IMR-90 (cell line): ENCODE measurements around the gene MRPL32. TPM values are rescaled to one million over a fixed set of nuclear protein-coding genes. Genes with fewer than 3 reads are reported as not detected.

ENCODE experiments used
- ATAC-seq: fragments of 200-7000 bp; cut with Tn5 transposase; 2 replicates; pipeline ENCODE4 v1.9.1; 2020; ENCODE audit warnings: low read depth, mild to moderate bottlenecking, moderate library complexity
- BruUV-seq: library from RNA; stranded (reverse); fragments of 400-500 nt; replicated peaks from 2 replicates; lab custom pipeline; 2021; lab: Mats Ljungman, UMichigan
- CTCF ChIA-PET: fragments of 300-600 bp; formaldehyde crosslinking; extraction: SDS; loops from one replicate; lab custom pipeline; 2021; ENCODE audit warnings: antibody characterized with exemption; lab: Yijun Ruan, JAX
- POLR2A ChIA-PET: fragments of 300-600 bp; sonication (Branson Sonifier 250); formaldehyde crosslinking; loops from one replicate; lab custom pipeline; 2022; ENCODE audit warnings: antibody characterized with exemption; ENCODE audit not compliant: unreplicated experiment; lab: Charles Lee
- DNase-seq: peaks from one replicate; pipeline ENCODE4 v3.0.0; 2013
- H2AFZ ChIP-seq: replicated peaks from 2 replicates; pipeline ENCODE3; 2013; ENCODE audit warnings: low read length, mild to moderate bottlenecking; ENCODE audit not compliant: poor library complexity
- H2AK5ac ChIP-seq: 2 replicates; pipeline ENCODE4 v1.6.1; 2013; ENCODE audit warnings: low read depth, low read length, inconsistent platforms
- H2AK9ac ChIP-seq: replicated peaks from 2 replicates; pipeline ENCODE3; 2013; ENCODE audit warnings: mild to moderate bottlenecking, low read depth, low read length, moderate library complexity; ENCODE audit not compliant: poor library complexity
- H2BK120ac ChIP-seq: 2 replicates; pipeline ENCODE4 v1.6.1; 2013; ENCODE audit warnings: low read depth, low read length, inconsistent platforms
- H2BK15ac ChIP-seq: 3 replicates; pipeline ENCODE4 v1.6.1; 2013; ENCODE audit warnings: low read depth, low read length, inconsistent platforms
- H2BK20ac ChIP-seq: 2 replicates; pipeline ENCODE4 v1.6.1; 2013; ENCODE audit warnings: low read depth, mild to moderate bottlenecking, inconsistent platforms, low read length, moderate library complexity
- H2BK5ac ChIP-seq: 2 replicates; pipeline ENCODE4 v1.6.1; 2013; ENCODE audit warnings: mild to moderate bottlenecking, low read depth, low read length, inconsistent platforms; ENCODE audit not compliant: poor library complexity, severe bottlenecking
- H3K14ac ChIP-seq: replicated peaks from 2 replicates; pipeline ENCODE4 v1.6.1; 2013; ENCODE audit warnings: low read depth, low read length, inconsistent platforms
- H3K18ac ChIP-seq: 2 replicates; pipeline ENCODE4 v1.6.1; 2013; ENCODE audit warnings: low read depth, low read length, control low read depth
- H3K23ac ChIP-seq: 2 replicates; pipeline ENCODE4 v1.6.1; 2013; ENCODE audit warnings: low read depth, low read length, inconsistent platforms
- H3K27ac ChIP-seq: 2 replicates; pipeline ENCODE4 v1.5.1; 2013; ENCODE audit warnings: mild to moderate bottlenecking, control low read depth, low read length; ENCODE audit not compliant: insufficient read depth
- H3K27me3 ChIP-seq: 2 replicates; pipeline ENCODE4 v1.6.1; 2013; ENCODE audit warnings: low read length; ENCODE audit not compliant: control insufficient read depth, insufficient read depth
- H3K36me3 ChIP-seq: 2 replicates; pipeline ENCODE4 v1.6.1; 2013; ENCODE audit warnings: low read length, mixed read lengths; ENCODE audit not compliant: control insufficient read depth, insufficient read depth
- H3K4ac ChIP-seq: 2 replicates; pipeline ENCODE4 v1.6.1; 2013; ENCODE audit warnings: low read depth, low read length, inconsistent platforms
- H3K4me1 ChIP-seq: 2 replicates; pipeline ENCODE4 v1.6.1; 2013; ENCODE audit warnings: low read length, mixed read lengths; ENCODE audit not compliant: control insufficient read depth, insufficient read depth
- H3K4me2 ChIP-seq: 2 replicates; pipeline ENCODE4 v1.6.1; 2013; ENCODE audit warnings: low read depth, mild to moderate bottlenecking, control low read depth, low read length, moderate library complexity
- H3K4me3 ChIP-seq: 2 replicates; pipeline ENCODE4 v1.5.1; 2013; ENCODE audit warnings: low read depth, mild to moderate bottlenecking, control low read depth, low read length, moderate library complexity; ENCODE audit not compliant: insufficient read depth
- H3K56ac ChIP-seq: 2 replicates; pipeline ENCODE4 v1.6.1; 2013; ENCODE audit warnings: low read length, inconsistent platforms; ENCODE audit not compliant: insufficient read depth; ENCODE audit errors: extremely low read depth
- H3K79me1 ChIP-seq, 2 experiments: 2 replicates each; pipeline ENCODE4 v1.6.1; 2013; ENCODE audit warnings: low read length in 2 of 2, inconsistent platforms in 1 of 2, low read depth in 1 of 2
- H3K9ac ChIP-seq: 2 replicates; pipeline ENCODE4 v1.6.1; 2013; ENCODE audit warnings: low read depth, low read length, control low read depth
- H3K9me1 ChIP-seq: 2 replicates; pipeline ENCODE4 v1.6.1; 2013; ENCODE audit warnings: low read length, inconsistent platforms; ENCODE audit not compliant: insufficient read depth
- H3K9me3 ChIP-seq: 2 replicates; pipeline ENCODE4 v1.6.1; 2013; ENCODE audit warnings: low read length; ENCODE audit not compliant: control insufficient read depth, insufficient read depth
- H4K20me1 ChIP-seq: 2 replicates; pipeline ENCODE4 v1.6.1; 2013; ENCODE audit warnings: low read length, inconsistent platforms; ENCODE audit not compliant: insufficient read depth
- H4K5ac ChIP-seq: 2 replicates; pipeline ENCODE4 v1.6.1; 2013; ENCODE audit warnings: mild to moderate bottlenecking, low read depth, low read length, control low read depth
- H4K8ac ChIP-seq, 2 experiments: 2 replicates each; pipeline ENCODE4 v1.6.1; 2013; ENCODE audit warnings: low read depth in 2 of 2, low read length in 2 of 2, control low read depth in 1 of 2, inconsistent platforms in 1 of 2
- H4K91ac ChIP-seq: 2 replicates; pipeline ENCODE4 v1.6.1; 2013; ENCODE audit warnings: low read depth, low read length, inconsistent platforms; ENCODE audit not compliant: insufficient read depth
- BHLHE40 ChIP-seq: fragments of 150-350 bp; IDR thresholded peaks from 2 replicates; pipeline ENCODE4 v1.6.1; 2016; ENCODE audit warnings: mild to moderate bottlenecking, low read depth, low read length
- CHD1 ChIP-seq: IDR thresholded peaks from 2 replicates; pipeline ENCODE4 v1.6.1; 2012; ENCODE audit warnings: low read depth, low read length, improper control_type of control experiment
- CTCF ChIP-seq: conservative IDR thresholded peaks from 2 replicates; pipeline ENCODE4 v1.5.1; 2012; ENCODE audit warnings: mild to moderate bottlenecking, low read depth, low read length, improper control_type of control experiment
- ELK1 ChIP-seq: fragments of 150-350 bp; IDR thresholded peaks from 2 replicates; pipeline ENCODE4 v1.6.1; 2016; ENCODE audit warnings: low read depth, mild to moderate bottlenecking, low read length, moderate library complexity, borderline replicate concordance
- MAZ ChIP-seq: IDR thresholded peaks from 2 replicates; pipeline ENCODE4 v1.6.1; 2012; ENCODE audit warnings: low read depth, mild to moderate bottlenecking, low read length, improper control_type of control experiment, moderate library complexity, borderline replicate concordance
- POLR2A ChIP-seq: IDR thresholded peaks from 2 replicates; pipeline ENCODE4 v1.6.1; 2012; ENCODE audit warnings: mild to moderate bottlenecking, low read depth, low read length
- RAD21 ChIP-seq: IDR thresholded peaks from 2 replicates; pipeline ENCODE4 v1.6.1; 2012; ENCODE audit warnings: low read length, improper control_type of control experiment
- RCOR1 ChIP-seq: IDR thresholded peaks from 2 replicates; pipeline ENCODE4 v1.6.1; 2012; ENCODE audit warnings: mild to moderate bottlenecking, low read length, improper control_type of control experiment; ENCODE audit not compliant: insufficient replicate concordance
- RFX5 ChIP-seq: IDR thresholded peaks from 2 replicates; pipeline ENCODE4 v1.8.0; 2012; ENCODE audit warnings: low read depth, mild to moderate bottlenecking, low read length, moderate library complexity
- WGBS, 2 experiments: methylation state at CpG; one replicate each; pipeline versions ENCODE4 v1.1.5 to v1.1.7; 2013; ENCODE audit warnings: missing lambda C conversion rate in 2 of 2; ENCODE audit not compliant: insufficient read length in 1 of 2; ENCODE audit errors: extremely low coverage in 2 of 2; 5-methylcytosine and 5-hydroxymethylcytosine counted together
- dilution Hi-C: fragments of 300-500 bp; cut with HindIII; formaldehyde crosslinking; loops from one replicate; pipeline ENCODE4 v1.14.3; 2018; ENCODE audit warnings: low sequenced_read_pairs; ENCODE audit not compliant: unreplicated experiment
- in situ Hi-C: fragments of 300-500 bp; cut with MboI; formaldehyde crosslinking; loops from 3 replicates; pipeline ENCODE4 v1.14.3; 2019; ENCODE audit warnings: low sequenced_read_pairs, inconsistent platforms, mixed read lengths
- intact Hi-C: fragments of 100-400 bp; cut with micrococcal nuclease; formaldehyde crosslinking; loops from 2 replicates; pipeline ENCODE4 v1.10.0; 2022
- polyA plus RNA-seq, 3 experiments: library from polyadenylated mRNA; depleted of rRNA; stranded (reverse); fragments of >200 nt; gene quantifications; 2 replicates each; pipeline ENCODE4 v1.2.3, GENCODE V29; 2012; ENCODE audit warnings: low replicate concordance in 1 of 3
- total RNA-seq: library from RNA; depleted of rRNA; stranded (reverse); fragments of >200 nt; gene quantifications from 2 replicates; pipeline ENCODE4 v1.2.3, GENCODE V29; 2012

MRPL32 gene
- total and polyA plus RNA-seq, 2 of the 4 experiments (the other 2 are of a cell fraction) = 42.3 to 75.3 TPM

- Histone ChIP-seq H4K8ac (peak overlapping the region in 1 of 2 experiments; percentile 36; a peak in 1 of 4 replicates), H3K18ac (no peak overlapping the region), H3K36me3 (peaks cover 3% of the 10 kb centered on the region), H4K91ac (no peak overlapping the region), H3K79me1 (peaks cover 16 to 20% of the 10 kb centered on the region in 2 experiments), H2AK5ac (no peak overlapping the region; the same call in 1 of the 2 replicates), H3K9me1 (peaks cover 11% of the 10 kb centered on the region; the same call in 1 of the 2 replicates), H3K4me3 (no peak overlapping the region), H3K14ac (no peak overlapping the region), H3K27ac (no peak overlapping the region), H3K9me3 (no peaks in the 10 kb centered on the region), H4K5ac (no peak overlapping the region), H3K27me3 (no peaks in the 10 kb centered on the region), H3K56ac (no peak overlapping the region), H2AK9ac (no peak overlapping the region), H2AFZ (no peak overlapping the region), H2BK15ac (no peak overlapping the region), H3K4ac (no peak overlapping the region), H3K9ac (no peak overlapping the region), H3K4me1 (peaks cover 4% of the 10 kb centered on the region), H3K23ac (0 out of 2 replicates have a peak overlapping the region, but pooled peaks have one; percentile 54), H4K20me1 (no peaks in the 10 kb centered on the region; the same call in 1 of the 2 replicates), H2BK20ac (no peak overlapping the region), H3K4me2 (no peak overlapping the region), H2BK120ac (no peak overlapping the region), H2BK5ac (no peak overlapping the region)
- BruUV-seq = no TSS peak
- in situ Hi-C loops = no loop called here
- no peak for DNase-seq
- TF ChIP-seq POLR2A (no peak), RCOR1 (no peak), ELK1 (no peak), MAZ (no peak), CHD1 (no peak), CTCF (no peak), RFX5 (no peak), RAD21 (no peak), BHLHE40 (no peak)
- dilution Hi-C loops = no loop called here
- POLR2A ChIA-PET = no interaction called here
- intact Hi-C loops = no loop called here
- ATAC-seq = no peak
- CTCF ChIA-PET = interaction anchor here (1.0 kb wide), 1 partner anchor 18 kb away, joined by 3 read pairs; no protein-coding TSS in a partner anchor
- 100% methylated on average over 1 of the region's 2 CpGs; no CpG with 5 or more reads in 1 of the 2 experiments for WGBS, 2 experiments
Measured at GRCh38 chr7:42910306-42910705, 21.9 kb upstream of the MRPL32 start.
